ENCODE measurements around the gene CELF5. TPM values are rescaled to one million over a fixed set of nuclear protein-coding genes. Genes with fewer than 3 reads are reported as not detected.

CELF5 gene
- total and polyA plus RNA-seq, 10 of the 15 experiments (the other 5 are each of a cell fraction or from before 2014, with no cell fraction given) = 0.01 to 0.04 TPM; not detected in 8

GRCh38 chr19:3322199-3322978 is 97.9 kb downstream of the CELF5 start:
- POLR2A ChIA-PET = no interaction called here
- Histone ChIP-seq H3K9ac (ENCODE audit: control insufficient read depth, insufficient read depth, low read length) (no peak overlapping the region), H3K4me2 (ENCODE audit: control insufficient read depth, insufficient read depth) (no peak overlapping the region), H3K4me1 (ENCODE audit: control insufficient read depth, insufficient read depth, low read length) (no peaks in the 10 kb centered on the region), H3K9me3 (replicated peaks; ENCODE audit: control insufficient read depth, insufficient read depth, low read length) (no peaks in the 10 kb centered on the region), H3K79me2 (ENCODE audit: control insufficient read depth, insufficient read depth, low read length) (no peaks in the 10 kb centered on the region), H3K36me3 (ENCODE audit: control insufficient read depth in 2 of 2, insufficient read depth in 2 of 2, low read length in 1 of 2) (no peaks in the 10 kb centered on the region), H3K4me3 (no peak overlapping the region), H2AFZ (ENCODE audit: control insufficient read depth, low read depth, low read length) (no peak overlapping the region), H3K27ac (ENCODE audit: control insufficient read depth, insufficient read depth) (no peak overlapping the region), H4K20me1 (ENCODE audit: control insufficient read depth, insufficient read depth) (no peaks in the 10 kb centered on the region), H3K27me3 (replicated peaks in 1 of 2; ENCODE audit: control insufficient read depth in 2 of 2, insufficient read depth in 2 of 2, low read length in 1 of 2) (no peaks in the 10 kb centered on the region)
- CTCF ChIA-PET = interaction anchor here (1.0 to 1.3 kb wide), 3 partner anchors 99 to 161 kb away, joined by 3 to 5 read pairs (median 4); partner anchors contain the start of gene SMIM44
- SMC1A ChIA-PET (ENCODE audit: uncharacterized antibody, unreplicated experiment) = no interaction called here
- RAD21 ChIA-PET (ENCODE audit: unreplicated experiment) = no interaction called here
- intact Hi-C loops (cut with micrococcal nuclease; ENCODE audit: unreplicated experiment) = no loop called here
- BruUV-seq (replicated peaks) = no TSS peak
- no peak for ATAC-seq
- FAIRE-seq = no peak
- WGBS (ENCODE audit: insufficient coverage, insufficient replicate concordance, low lambda C conversion rate, missing lambda C conversion rate) = 28% methylated on average over 6 of the region's 6 CpGs
- in situ Hi-C loops (cut with MboI) = no loop called here
- no peak for DNase-seq (ENCODE audit: low read depth, low spot score)
- TF ChIP-seq TCF12 (IDR thresholded peaks at IDR 0.05; ENCODE audit: low read depth, low read length) = no peak
- no peak for TF ChIP-seq RAD51 (IDR thresholded peaks at IDR 0.05)
- TF ChIP-seq SIX5 (IDR thresholded peaks at IDR 0.05; ENCODE audit: low read depth, low read length, severe bottlenecking) = no peak
- no peak for TF ChIP-seq NFYA (IDR thresholded peaks at IDR 0.05; ENCODE audit: borderline replicate concordance, low read depth, low read length)
- no peak for TF ChIP-seq MEF2A (IDR thresholded peaks at IDR 0.05; ENCODE audit: insufficient read depth, low read depth, low read length)
- TF ChIP-seq ZNF274 (IDR thresholded peaks at IDR 0.05; ENCODE audit: insufficient read depth, insufficient read length) = no peak
- TF ChIP-seq BRCA1 (IDR thresholded peaks at IDR 0.05; ENCODE audit: low read depth, low read length) = no peak
- TF ChIP-seq SUPT20H (IDR thresholded peaks at IDR 0.05; ENCODE audit: borderline replicate concordance, control insufficient read depth, low read depth, low read length) = no peak
- TF ChIP-seq ZBTB33 (IDR thresholded peaks at IDR 0.05) = no peak
- TF ChIP-seq BCL11A (IDR thresholded peaks at IDR 0.05; ENCODE audit: low read depth, low read length) = no peak
- no peak for TF ChIP-seq ZZZ3 (IDR thresholded peaks at IDR 0.05; ENCODE audit: control insufficient read depth, insufficient read length, low read depth)
- no peak for TF ChIP-seq NKRF (conservative IDR thresholded peaks at IDR 0.05)
- no peak for TF ChIP-seq POLR2AphosphoS2 (IDR thresholded peaks at IDR 0.05; ENCODE audit: low read depth, low read length)
- no peak for TF ChIP-seq IRF5 (IDR thresholded peaks at IDR 0.05; ENCODE audit: borderline replicate concordance)
- no peak for TF ChIP-seq MEF2B (IDR thresholded peaks at IDR 0.05; ENCODE audit: partially characterized antibody, poor library complexity, severe bottlenecking)
- TF ChIP-seq ASH2L (IDR thresholded peaks at IDR 0.05; ENCODE audit: borderline replicate concordance, low read depth) = no peak
- TF ChIP-seq HSF1 (IDR thresholded peaks at IDR 0.05; ENCODE audit: low read depth, low read length) = no peak
